ENCODE data around the gene LAMC2. TPM values are rescaled to one million over a fixed set of nuclear protein-coding genes. Genes with fewer than 3 reads are reported as not detected.

LAMC2 gene
- total RNA-seq, 4 donors from 2014 or later, result 24.2 to 46.5 (median 35.5) TPM

GRCh38 chr1:183214021-183214970 is 28.2 kb downstream of the LAMC2 start:
- no peaks in the 10 kb centered on the region for H3K27me3 ChIP-seq
- peaks cover 24% of the 10 kb centered on the region for H3K4me1 ChIP-seq
- no peak overlapping the region for H3K27ac ChIP-seq
- H3K9me3 ChIP-seq, result no peaks in the 10 kb centered on the region
- DNase-seq (ENCODE audit: low spot score in 2 of 2), result no peak
- no peak for TF ChIP-seq POLR2A (IDR thresholded peaks at IDR 0.05)
- no peak for TF ChIP-seq EP300 (IDR thresholded peaks at IDR 0.05)
- no peak for TF ChIP-seq CTCF (IDR thresholded peaks at IDR 0.05)
- TF ChIP-seq POLR2AphosphoS5 (IDR thresholded peaks at IDR 0.05), result no peak
- H3K4me3 ChIP-seq, result no peak overlapping the region
- WGBS, result 85% methylated on average over 5 of the region's 5 CpGs
- H3K36me3 ChIP-seq, result no peaks in the 10 kb centered on the region

- Histone ChIP-seq H3K36me3 (no peaks in the 10 kb centered on the region), H3K4me1 (peaks cover 23% of the 10 kb centered on the region), H3K27ac (no peak overlapping the region), H3K9me3 (no peaks in the 10 kb centered on the region), H3K4me3 (no peak overlapping the region), H3K27me3 (no peaks in the 10 kb centered on the region)
- TF ChIP-seq POLR2A (IDR thresholded peaks at IDR 0.05) (no peak), EP300 (IDR thresholded peaks at IDR 0.05) (no peak), CTCF (IDR thresholded peaks at IDR 0.05) (no peak), POLR2AphosphoS5 (IDR thresholded peaks at IDR 0.05) (no peak)
- no peak for DNase-seq (ENCODE audit: low spot score in 2 of 2)
- 86% methylated on average over 13 of the region's 13 CpGs for WGBS
Measured at GRCh38 chr1:183215076-183215720, 29.1 kb downstream of the LAMC2 start.

- no peak overlapping the region for H3K4me3 ChIP-seq
- H3K27me3 ChIP-seq, result no peaks in the 10 kb centered on the region
- WGBS, result 93% methylated on average over 4 of the region's 4 CpGs
- no peaks in the 10 kb centered on the region for H3K36me3 ChIP-seq
- no peak overlapping the region for H3K27ac ChIP-seq
- H3K9me3 ChIP-seq, result no peaks in the 10 kb centered on the region
- H3K4me1 ChIP-seq, result peaks cover 23% of the 10 kb centered on the region
- TF ChIP-seq CTCF (IDR thresholded peaks at IDR 0.05) (no peak), EP300 (IDR thresholded peaks at IDR 0.05) (no peak), POLR2A (IDR thresholded peaks at IDR 0.05) (no peak), POLR2AphosphoS5 (IDR thresholded peaks at IDR 0.05) (no peak)
- no peak for DNase-seq (ENCODE audit: low spot score in 2 of 2)
Measured at GRCh38 chr1:183215936-183216335, 29.9 kb downstream of the LAMC2 start.

GRCh38 chr1:183218027-183218618 is 32.1 kb downstream of the LAMC2 start:
- no peaks in the 10 kb centered on the region for H3K27me3 ChIP-seq
- H3K4me1 ChIP-seq, result peaks cover 18% of the 10 kb centered on the region
- H3K9me3 ChIP-seq, result no peaks in the 10 kb centered on the region
- no peak overlapping the region for H3K4me3 ChIP-seq
- DNase-seq (ENCODE audit: low spot score in 2 of 2), result peak in 1 of 2 donors; percentile 76
- no peaks in the 10 kb centered on the region for H3K36me3 ChIP-seq
- peak overlapping the region; percentile 64 for H3K27ac ChIP-seq
- 60% methylated on average over 14 of the region's 14 CpGs for WGBS
- no peak for TF ChIP-seq CTCF (IDR thresholded peaks at IDR 0.05)
- peak in 1 of 3 donors; percentile 23 for TF ChIP-seq POLR2AphosphoS5 (IDR thresholded peaks at IDR 0.05)
- TF ChIP-seq POLR2A (IDR thresholded peaks at IDR 0.05), result no peak
- no peak for TF ChIP-seq EP300 (IDR thresholded peaks at IDR 0.05)
